DOHH2 (cell line): ENCODE data around the gene CILP.

Experiments used
- EZH2phosphoT487 ChIP-seq: fragments of 200-600 bp; sonication (generic); IDR thresholded peaks from 2 replicates; pipeline ENCODE4 v1.6.1; 2017; ENCODE audit warnings: borderline replicate concordance, mild to moderate bottlenecking, antibody characterized with exemption, low read length, moderate library complexity, mixed read lengths
- TF ChIP-seq, protein P1 (sequence below): fragments of 200-600 bp; sonication (generic); IDR thresholded peaks from one replicate; pipeline ENCODE4 v1.5.1; 2014; ENCODE audit warnings: antibody characterized with exemption, mild to moderate bottlenecking, low read depth, low read length; ENCODE audit not compliant: poor library complexity, severe bottlenecking

DNA sequence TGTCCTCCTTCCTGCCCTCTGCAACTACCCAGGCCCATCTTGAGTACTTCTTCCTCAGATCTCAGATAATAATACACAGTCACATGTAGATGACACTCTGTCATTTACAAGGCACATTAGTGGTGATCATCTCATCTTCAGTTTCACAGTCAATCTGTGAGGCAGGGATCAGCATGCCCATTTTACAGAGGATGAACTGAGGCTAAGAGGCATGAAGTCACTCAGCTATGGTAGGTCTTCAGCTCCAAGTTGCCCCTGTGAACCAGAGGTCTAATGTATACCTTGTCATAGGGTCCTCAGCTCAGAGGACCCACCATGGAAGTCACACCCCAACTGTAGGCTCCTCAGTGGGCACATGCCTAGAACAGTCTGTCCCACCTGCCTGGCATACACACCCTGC lies 4.2 kb upstream of the CILP start:
- TF ChIP-seq, protein P1, sequence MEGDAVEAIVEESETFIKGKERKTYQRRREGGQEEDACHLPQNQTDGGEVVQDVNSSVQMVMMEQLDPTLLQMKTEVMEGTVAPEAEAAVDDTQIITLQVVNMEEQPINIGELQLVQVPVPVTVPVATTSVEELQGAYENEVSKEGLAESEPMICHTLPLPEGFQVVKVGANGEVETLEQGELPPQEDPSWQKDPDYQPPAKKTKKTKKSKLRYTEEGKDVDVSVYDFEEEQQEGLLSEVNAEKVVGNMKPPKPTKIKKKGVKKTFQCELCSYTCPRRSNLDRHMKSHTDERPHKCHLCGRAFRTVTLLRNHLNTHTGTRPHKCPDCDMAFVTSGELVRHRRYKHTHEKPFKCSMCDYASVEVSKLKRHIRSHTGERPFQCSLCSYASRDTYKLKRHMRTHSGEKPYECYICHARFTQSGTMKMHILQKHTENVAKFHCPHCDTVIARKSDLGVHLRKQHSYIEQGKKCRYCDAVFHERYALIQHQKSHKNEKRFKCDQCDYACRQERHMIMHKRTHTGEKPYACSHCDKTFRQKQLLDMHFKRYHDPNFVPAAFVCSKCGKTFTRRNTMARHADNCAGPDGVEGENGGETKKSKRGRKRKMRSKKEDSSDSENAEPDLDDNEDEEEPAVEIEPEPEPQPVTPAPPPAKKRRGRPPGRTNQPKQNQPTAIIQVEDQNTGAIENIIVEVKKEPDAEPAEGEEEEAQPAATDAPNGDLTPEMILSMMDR: no peak
- TF ChIP-seq EZH2phosphoT487: no peak
